Kidney capillary endothelial cell (primary cell): ENCODE measurements around the gene THPO.

Source experiments
- DNase-seq: peaks from one replicate; pipeline ENCODE4 v3.0.0-alpha.2; 2018; ENCODE audit warnings: low spot score

Gene THPO

GRCh38 chr3:184377882-184378445 is at the start of gene THPO:
Gene THPO, minus strand, starts transcription at chr3:184378207. Its CDS starts 1,948 bp downstream, at chr3:184376259.
- DNase-seq: no peak

DNA sequence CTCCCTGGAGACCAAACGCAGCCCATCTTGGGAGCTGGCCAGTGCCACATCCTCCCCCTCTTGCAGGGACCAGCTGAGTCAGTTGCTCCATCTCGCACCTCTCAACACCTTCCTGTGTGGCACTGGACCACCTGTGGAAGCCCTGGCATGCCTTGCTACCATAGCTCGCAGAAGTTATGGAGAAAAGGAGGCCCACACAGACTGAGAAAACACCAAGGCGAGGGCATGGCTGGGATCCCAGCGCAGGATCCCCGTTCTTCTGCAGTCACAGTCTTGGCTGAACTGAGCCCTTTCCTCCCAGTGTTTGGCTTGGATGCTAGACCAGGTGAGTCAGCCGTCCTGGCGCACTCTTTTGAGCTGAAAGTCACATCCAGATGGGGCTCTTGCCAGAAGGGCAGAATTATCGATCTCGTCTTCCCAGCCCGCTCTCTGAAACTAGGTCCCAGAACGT is 48.7 kb upstream of the THPO start:
- DNase-seq: no peak

DNA sequence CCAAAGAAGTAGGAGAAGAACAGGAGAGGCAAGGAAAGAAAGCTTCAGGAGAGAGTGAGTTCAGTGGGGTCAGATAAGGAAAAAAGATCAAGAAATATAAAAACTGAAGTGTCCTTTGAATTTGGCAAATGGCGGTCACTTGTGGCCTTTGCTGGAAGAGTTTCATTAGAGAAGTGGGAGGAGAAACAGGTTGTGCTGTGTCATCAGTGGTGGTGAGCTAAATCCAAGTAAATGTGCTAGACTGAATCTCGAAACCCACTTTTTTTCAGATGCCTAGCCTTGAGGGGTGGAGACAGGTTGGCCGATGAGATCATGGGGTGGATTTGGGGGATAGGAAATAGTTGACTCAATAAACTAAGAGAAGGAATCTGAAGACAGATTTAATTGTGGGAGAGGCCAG is 45.6 kb upstream of the THPO start:
- no peak for DNase-seq

GRCh38 chr3:184419171-184419570 is 41.2 kb upstream of the THPO start:
- no peak for DNase-seq

DNA sequence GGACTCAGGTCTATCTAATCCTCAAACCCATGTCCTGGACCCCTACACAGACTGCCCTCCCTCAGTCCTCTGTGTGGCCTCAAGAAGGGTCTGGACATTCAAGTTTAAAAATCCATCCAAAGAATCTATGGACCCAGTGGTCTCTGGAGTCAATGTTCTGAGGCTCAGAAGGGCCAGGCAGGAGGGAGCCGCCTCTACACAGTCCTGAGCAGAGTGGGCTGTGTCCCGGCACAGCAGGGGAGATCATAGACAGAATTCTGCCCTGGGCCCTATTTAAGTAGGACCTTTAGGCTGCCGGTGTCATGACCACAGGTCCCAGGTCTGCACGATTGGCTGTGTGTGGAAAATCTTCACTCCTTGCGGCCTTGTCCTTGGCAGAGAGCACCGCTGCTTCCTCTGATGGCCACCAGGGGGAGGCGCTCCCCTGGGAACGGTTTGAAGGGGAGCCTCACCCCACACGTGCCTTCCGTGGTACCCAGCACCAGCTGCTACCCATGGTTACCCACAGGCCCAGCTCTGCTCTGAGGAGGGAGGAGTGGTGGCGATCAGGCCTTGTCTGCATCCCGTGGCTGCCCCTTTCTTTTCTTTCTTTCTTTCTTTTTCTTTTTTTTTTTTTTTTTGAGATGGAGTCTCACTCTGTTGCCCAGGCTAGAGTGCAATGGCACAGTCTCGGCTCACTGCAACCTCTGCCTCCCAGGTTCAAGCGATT is 39.8 kb upstream of the THPO start:
- DNase-seq: peak; percentile 49

GRCh38 chr3:184415203-184415490 is 37.1 kb upstream of the THPO start:
- no peak for DNase-seq

DNA sequence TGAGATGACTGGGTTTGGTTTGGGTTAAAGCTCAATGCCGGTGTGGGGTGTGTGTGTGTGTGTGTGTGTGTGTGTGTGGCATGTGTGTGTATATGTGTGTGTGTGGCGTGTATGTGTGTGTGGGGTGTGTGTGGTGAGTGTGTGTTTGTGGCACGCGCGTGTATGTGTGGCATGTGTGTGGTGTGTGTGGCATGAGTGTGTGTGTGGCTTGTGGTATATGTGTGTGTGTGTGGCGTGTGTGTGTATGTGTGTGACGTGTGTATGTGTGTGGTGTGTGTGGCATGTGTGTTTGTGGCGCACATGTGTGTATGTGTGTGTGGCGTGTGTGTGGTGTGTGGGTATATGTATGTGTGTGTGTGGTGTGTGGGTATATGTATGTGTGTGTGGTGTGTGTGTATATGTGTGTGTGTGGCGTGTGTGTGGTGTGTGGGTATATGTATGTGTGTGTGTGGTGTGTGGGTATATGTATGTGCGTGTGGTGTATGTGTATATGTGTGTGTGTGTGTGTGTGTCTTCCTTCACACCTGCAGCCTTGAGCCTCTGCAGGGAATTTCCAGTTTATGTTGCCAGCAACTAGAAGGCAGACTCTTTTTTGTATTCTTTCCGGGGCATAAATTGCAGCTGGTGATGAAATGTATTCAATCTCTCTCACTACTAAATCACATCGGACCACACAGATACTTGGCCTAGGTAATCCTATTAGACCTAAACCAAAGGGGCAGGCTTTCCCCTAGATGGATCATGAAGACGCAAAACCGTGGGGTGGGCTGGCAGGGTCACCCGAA is 36.6 kb upstream of the THPO start:
- DNase-seq: no peak

- no peak for DNase-seq
Observed at GRCh38 chr3:184409946-184410500, 32.0 kb upstream of the THPO start.

GRCh38 chr3:184409331-184409926 is 31.4 kb upstream of the THPO start:
- no peak for DNase-seq

GRCh38 chr3:184405075-184406030 is 27.3 kb upstream of the THPO start:
- no peak for DNase-seq

DNA sequence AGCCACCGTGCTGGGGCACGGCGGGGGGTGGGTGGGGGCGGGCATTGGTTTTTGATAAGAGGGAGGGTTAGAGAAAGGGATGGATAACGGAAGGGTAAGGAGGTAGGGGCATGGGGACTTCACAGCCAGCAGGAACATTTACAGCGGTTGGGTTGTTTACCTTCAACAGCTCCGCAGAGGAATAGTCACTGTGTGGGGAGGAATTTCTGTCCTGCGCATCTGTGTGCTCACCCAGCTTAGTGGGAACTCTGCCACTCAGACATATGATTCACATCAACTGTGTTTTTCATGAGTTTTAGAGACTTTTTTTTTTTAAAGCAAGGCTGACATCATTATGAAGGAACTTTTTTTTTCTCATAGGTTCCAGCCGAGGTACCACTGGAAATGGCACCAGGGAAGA is 21.4 kb upstream of the THPO start:
- no peak for DNase-seq

DNA sequence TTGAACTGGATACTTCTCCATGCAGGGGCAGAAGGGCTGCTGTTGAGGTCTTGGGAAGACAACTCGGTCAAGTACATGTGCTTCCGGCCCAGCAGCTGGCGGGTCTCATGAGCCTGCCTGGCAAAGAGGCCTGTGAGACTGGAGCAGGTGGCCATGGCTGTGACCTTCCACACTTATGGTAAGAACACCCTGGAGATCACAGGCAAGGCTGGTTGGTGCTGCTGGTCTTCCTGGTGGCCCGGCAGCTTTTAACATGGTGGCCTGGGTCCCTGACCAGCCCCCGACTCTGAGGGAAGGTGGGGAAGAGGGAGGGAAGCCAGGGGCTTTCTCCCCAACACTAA is 17.3 kb upstream of the THPO start:
- no peak for DNase-seq

DNA sequence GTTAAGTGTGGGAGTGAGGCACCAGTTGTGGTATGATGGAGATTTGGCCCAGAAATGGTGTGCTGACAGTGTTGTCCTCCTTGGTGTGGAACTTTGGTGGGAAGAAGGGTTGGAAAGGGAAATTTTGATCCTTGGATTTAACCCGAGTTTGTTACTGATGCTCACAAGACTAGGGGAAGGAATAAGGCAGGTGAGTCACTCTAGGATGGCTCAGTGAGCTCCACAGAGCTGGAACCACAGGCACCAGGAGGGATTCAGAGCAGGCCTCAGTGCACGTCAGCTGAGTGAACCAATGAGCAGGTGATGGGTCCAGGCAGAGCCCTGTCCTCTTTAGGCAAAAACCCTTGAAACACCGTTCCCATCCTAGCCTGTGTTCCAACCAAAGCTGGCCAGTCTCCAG is 13.3 kb upstream of the THPO start:
- no peak for DNase-seq

DNA sequence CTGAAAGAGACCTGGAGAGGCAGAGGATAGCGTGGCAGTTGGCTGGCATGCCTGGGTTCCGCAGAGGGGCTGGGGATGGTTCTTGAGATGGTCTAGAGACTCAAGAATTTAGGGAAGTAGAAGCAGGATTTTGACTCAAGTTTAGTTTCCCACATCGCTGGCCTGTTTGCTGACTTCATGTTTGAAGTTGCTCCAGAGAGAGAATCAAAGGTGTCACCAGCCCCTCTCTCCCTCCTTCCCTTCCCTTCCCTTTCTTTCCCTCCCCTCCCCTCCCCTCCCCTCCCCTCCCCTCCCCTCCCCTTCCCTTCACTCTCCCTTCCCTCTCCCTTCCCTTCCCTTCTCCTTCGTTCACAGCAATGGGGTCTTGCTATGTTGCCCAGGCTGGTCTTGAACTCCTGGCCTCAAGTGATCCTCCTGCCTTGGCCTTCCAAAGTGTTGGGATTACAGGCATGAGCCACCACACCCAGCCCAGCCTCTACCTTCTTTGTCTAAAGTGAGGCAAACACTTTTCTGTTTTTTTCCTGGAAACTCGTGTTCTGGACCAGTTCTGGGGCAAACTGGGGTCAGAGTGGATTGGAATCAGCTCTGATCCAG is 12.0 kb upstream of the THPO start:
- DNase-seq: no peak

DNA sequence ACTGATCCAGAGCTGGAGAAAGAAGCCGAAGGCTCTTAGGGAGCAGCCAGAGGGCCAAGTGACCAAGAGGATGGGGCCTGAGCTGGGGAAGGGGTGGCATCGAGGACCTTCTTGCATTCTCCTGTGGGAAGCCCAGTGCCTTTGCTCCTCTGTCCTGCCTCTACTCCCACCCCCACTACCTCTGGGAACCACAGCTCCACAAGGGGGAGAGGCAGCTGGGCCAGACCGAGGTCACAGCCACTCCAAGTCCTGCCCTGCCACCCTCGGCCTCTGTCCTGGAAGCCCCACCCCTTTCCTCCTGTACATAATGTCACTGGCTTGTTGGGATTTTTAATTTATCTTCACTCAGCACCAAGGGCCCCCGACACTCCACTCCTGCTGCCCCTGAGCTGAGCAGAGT is 11.4 kb upstream of the THPO start:
- DNase-seq: no peak

- DNase-seq: no peak
Observed at GRCh38 chr3:184388936-184389230, 10.9 kb upstream of the THPO start.

GRCh38 chr3:184388164-184388935 is 10.3 kb upstream of the THPO start:
- no peak for DNase-seq

DNA sequence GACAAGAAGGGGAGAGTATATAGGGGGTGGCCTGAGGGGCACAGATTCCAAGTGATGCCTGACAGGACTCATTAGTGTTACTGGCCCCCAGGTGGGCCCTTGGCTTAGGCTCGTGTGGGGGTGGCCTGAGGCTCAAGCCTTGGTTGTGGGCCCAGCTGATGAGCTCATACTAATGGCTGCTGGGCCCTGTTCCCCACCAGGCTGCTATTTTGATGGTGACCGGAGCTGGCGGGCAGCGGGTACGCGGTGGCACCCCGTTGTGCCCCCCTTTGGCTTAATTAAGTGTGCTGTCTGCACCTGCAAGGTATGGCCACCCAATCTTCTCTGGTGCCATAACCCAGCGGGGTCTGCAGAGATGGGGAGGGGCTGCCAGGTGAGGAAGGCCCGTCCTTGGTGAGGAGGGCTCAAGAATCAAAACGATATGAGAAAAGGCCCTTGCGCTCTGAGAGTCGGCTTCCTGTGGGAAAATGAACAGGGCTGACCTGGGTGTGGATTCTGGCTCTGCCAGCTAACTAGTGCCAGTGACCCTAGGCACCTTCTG is 9.2 kb upstream of the THPO start:
- no peak for DNase-seq

GRCh38 chr3:184386047-184386806 is 8.2 kb upstream of the THPO start:
- no peak for DNase-seq
